Erythroblast (primary cell): ENCODE data around the gene SOX15.

Experiments used
- GATA1 ChIP-seq: IDR thresholded peaks from 2 replicates; pipeline ENCODE4 v1.6.1; 2011; ENCODE audit warnings: low read depth, mild to moderate bottlenecking, control low read depth, low read length, moderate library complexity
- POLR2A ChIP-seq: IDR thresholded peaks from 2 replicates; pipeline ENCODE4 v1.6.1; 2011; ENCODE audit warnings: mild to moderate bottlenecking, low read length

GRCh38 chr17:7560172-7561027 lies 29.5 kb downstream of the SOX15 start:
- no peak for TF ChIP-seq POLR2A
- no peak for TF ChIP-seq GATA1
